Activated naive CD8-positive, alpha-beta T cell (primary cell): ENCODE measurements around the gene REEP6.

Experiments used
- H3K27ac Mint-ChIP-seq: one replicate; pipeline ENCODE4 v1.8.0; 2021; ENCODE audit warnings: mixed read lengths
- H3K27me3 Mint-ChIP-seq: one replicate; pipeline ENCODE4 v1.8.0; 2021; ENCODE audit warnings: mixed read lengths
- H3K36me3 Mint-ChIP-seq: one replicate; pipeline ENCODE4 v1.8.0; 2021; ENCODE audit warnings: mixed read lengths
- H3K4me1 Mint-ChIP-seq: one replicate; pipeline ENCODE4 v1.8.0; 2021; ENCODE audit warnings: low read depth, mixed read lengths
- H3K4me3 Mint-ChIP-seq: one replicate; pipeline ENCODE4 v1.8.0; 2021; ENCODE audit warnings: mild to moderate bottlenecking, mixed read lengths
- H3K9me3 Mint-ChIP-seq: one replicate; pipeline ENCODE4 v1.8.0; 2021; ENCODE audit warnings: low read depth, mixed read lengths

REEP6 gene

GRCh38 chr19:1453525-1454364 lies 37.2 kb upstream of the REEP6 start:
- no peak overlapping the region for H3K27ac Mint-ChIP-seq

GRCh38 chr19:1455002-1455335 lies 36.0 kb upstream of the REEP6 start:
- Mint-ChIP-seq H3K27me3 (peaks cover 19% of the 10 kb centered on the region), H3K4me1 (peaks cover 16% of the 10 kb centered on the region), H3K9me3 (no peaks in the 10 kb centered on the region), H3K27ac (no peak overlapping the region), H3K4me3 (no peak overlapping the region), H3K36me3 (no peaks in the 10 kb centered on the region)

More at GRCh38 chr19:1453525-1454364, 37.2 kb upstream of the REEP6 start:
- no peak overlapping the region for H3K4me3 Mint-ChIP-seq
- peaks cover 24% of the 10 kb centered on the region for H3K27me3 Mint-ChIP-seq
- H3K9me3 Mint-ChIP-seq: no peaks in the 10 kb centered on the region
- no peaks in the 10 kb centered on the region for H3K36me3 Mint-ChIP-seq
- peaks cover 18% of the 10 kb centered on the region for H3K4me1 Mint-ChIP-seq

- peaks cover 16% of the 10 kb centered on the region for H3K27me3 Mint-ChIP-seq
- H3K9me3 Mint-ChIP-seq: no peaks in the 10 kb centered on the region
- peak overlapping the region; percentile 64 for H3K4me3 Mint-ChIP-seq
- no peaks in the 10 kb centered on the region for H3K36me3 Mint-ChIP-seq
- H3K4me1 Mint-ChIP-seq: peaks cover 14% of the 10 kb centered on the region
- no peak overlapping the region for H3K27ac Mint-ChIP-seq
These were observed 35.5 kb upstream of the REEP6 start for GRCh38 chr19:1455336-1456120.

- H3K9me3 Mint-ChIP-seq: no peaks in the 10 kb centered on the region
- H3K4me1 Mint-ChIP-seq: peaks cover 14% of the 10 kb centered on the region
- H3K36me3 Mint-ChIP-seq: no peaks in the 10 kb centered on the region
- H3K4me3 Mint-ChIP-seq: no peak overlapping the region
- no peak overlapping the region for H3K27ac Mint-ChIP-seq
- H3K27me3 Mint-ChIP-seq: peaks cover 9% of the 10 kb centered on the region
These were observed 34.7 kb upstream of the REEP6 start for GRCh38 chr19:1456121-1456900.

- H3K27ac Mint-ChIP-seq: no peak overlapping the region
- no peaks in the 10 kb centered on the region for H3K36me3 Mint-ChIP-seq
- H3K4me1 Mint-ChIP-seq: peaks cover 14% of the 10 kb centered on the region
- H3K27me3 Mint-ChIP-seq: peaks cover 9% of the 10 kb centered on the region
- H3K9me3 Mint-ChIP-seq: no peaks in the 10 kb centered on the region
- H3K4me3 Mint-ChIP-seq: no peak overlapping the region
These were observed 33.8 kb upstream of the REEP6 start for GRCh38 chr19:1457031-1457739.

GRCh38 chr19:1457892-1458291 lies 33.1 kb upstream of the REEP6 start:
- no peaks in the 10 kb centered on the region for H3K9me3 Mint-ChIP-seq
- no peaks in the 10 kb centered on the region for H3K36me3 Mint-ChIP-seq
- no peak overlapping the region for H3K27ac Mint-ChIP-seq

GRCh38 chr19:1459479-1459878 lies 31.5 kb upstream of the REEP6 start:
- peaks cover 12% of the 10 kb centered on the region for H3K4me1 Mint-ChIP-seq
- no peak overlapping the region for H3K27ac Mint-ChIP-seq
- peaks cover 3% of the 10 kb centered on the region for H3K27me3 Mint-ChIP-seq
- H3K9me3 Mint-ChIP-seq: no peaks in the 10 kb centered on the region
- no peak overlapping the region for H3K4me3 Mint-ChIP-seq
- H3K36me3 Mint-ChIP-seq: no peaks in the 10 kb centered on the region

More at GRCh38 chr19:1457892-1458291, 33.1 kb upstream of the REEP6 start:
- peaks cover 14% of the 10 kb centered on the region for H3K4me1 Mint-ChIP-seq
- no peak overlapping the region for H3K4me3 Mint-ChIP-seq
- peaks cover 9% of the 10 kb centered on the region for H3K27me3 Mint-ChIP-seq

- no peak overlapping the region for H3K27ac Mint-ChIP-seq
- H3K27me3 Mint-ChIP-seq: peaks cover 3% of the 10 kb centered on the region
- H3K4me1 Mint-ChIP-seq: peaks cover 8% of the 10 kb centered on the region
- H3K36me3 Mint-ChIP-seq: no peaks in the 10 kb centered on the region
- no peak overlapping the region for H3K4me3 Mint-ChIP-seq
- no peaks in the 10 kb centered on the region for H3K9me3 Mint-ChIP-seq
These were observed 30.7 kb upstream of the REEP6 start for GRCh38 chr19:1460033-1460995.

- no peak overlapping the region for H3K4me3 Mint-ChIP-seq
- H3K4me1 Mint-ChIP-seq: peaks cover 4% of the 10 kb centered on the region
- no peaks in the 10 kb centered on the region for H3K27me3 Mint-ChIP-seq
- H3K27ac Mint-ChIP-seq: no peak overlapping the region
- H3K36me3 Mint-ChIP-seq: no peaks in the 10 kb centered on the region
- no peaks in the 10 kb centered on the region for H3K9me3 Mint-ChIP-seq
These were observed 29.1 kb upstream of the REEP6 start for GRCh38 chr19:1461862-1462261.

- no peaks in the 10 kb centered on the region for H3K27me3 Mint-ChIP-seq
- no peaks in the 10 kb centered on the region for H3K36me3 Mint-ChIP-seq
- no peak overlapping the region for H3K4me3 Mint-ChIP-seq
- no peaks in the 10 kb centered on the region for H3K9me3 Mint-ChIP-seq
- H3K4me1 Mint-ChIP-seq: peaks cover 2% of the 10 kb centered on the region
- H3K27ac Mint-ChIP-seq: no peak overlapping the region
These were observed 25.6 kb upstream of the REEP6 start for GRCh38 chr19:1465191-1466016.

GRCh38 chr19:1466018-1466460 lies 24.9 kb upstream of the REEP6 start:
- no peak overlapping the region for H3K4me3 Mint-ChIP-seq
- H3K27ac Mint-ChIP-seq: no peak overlapping the region
- no peaks in the 10 kb centered on the region for H3K36me3 Mint-ChIP-seq
- H3K27me3 Mint-ChIP-seq: no peaks in the 10 kb centered on the region
- H3K4me1 Mint-ChIP-seq: peaks cover 2% of the 10 kb centered on the region
- no peaks in the 10 kb centered on the region for H3K9me3 Mint-ChIP-seq

- no peak overlapping the region for H3K4me3 Mint-ChIP-seq
- no peak overlapping the region for H3K27ac Mint-ChIP-seq
- H3K27me3 Mint-ChIP-seq: no peaks in the 10 kb centered on the region
- H3K36me3 Mint-ChIP-seq: no peaks in the 10 kb centered on the region
- no peaks in the 10 kb centered on the region for H3K9me3 Mint-ChIP-seq
- H3K4me1 Mint-ChIP-seq: peaks cover 4% of the 10 kb centered on the region
These were observed 24.3 kb upstream of the REEP6 start for GRCh38 chr19:1466461-1467214.
